GM20000 (cell line): ENCODE results near the gene RGL1.

Experiments
- DNase-seq: peaks from one replicate; pipeline ENCODE4 v3.0.0; 2012; ENCODE audit warnings: low spot score
- TF ChIP-seq, protein P1 (sequence below): IDR thresholded peaks from 2 replicates; pipeline ENCODE4 v1.5.1; 2012; ENCODE audit warnings: mild to moderate bottlenecking, control low read depth; ENCODE audit errors: extremely low read depth, missing control alignments

Gene RGL1

DNA sequence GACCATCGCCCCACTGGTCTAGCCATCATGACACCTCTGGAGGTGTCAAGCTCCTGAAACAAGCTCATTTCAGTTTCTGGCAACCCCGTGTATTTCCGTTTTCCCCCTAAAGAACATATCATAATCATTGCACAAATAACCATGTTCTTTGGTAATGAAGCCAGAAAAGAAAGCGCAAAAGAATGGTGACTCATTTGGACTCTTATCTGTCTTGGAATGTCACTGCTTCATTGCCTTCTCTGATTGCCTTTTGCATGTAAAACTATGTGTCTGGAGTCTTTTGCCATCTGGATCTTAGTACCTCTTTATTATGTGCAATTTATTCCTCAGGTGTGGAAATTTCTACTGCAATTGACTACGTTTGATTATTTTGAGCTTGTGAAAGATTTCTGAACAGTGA is 122.1 kb downstream of the RGL1 start:
- TF ChIP-seq, protein P1, sequence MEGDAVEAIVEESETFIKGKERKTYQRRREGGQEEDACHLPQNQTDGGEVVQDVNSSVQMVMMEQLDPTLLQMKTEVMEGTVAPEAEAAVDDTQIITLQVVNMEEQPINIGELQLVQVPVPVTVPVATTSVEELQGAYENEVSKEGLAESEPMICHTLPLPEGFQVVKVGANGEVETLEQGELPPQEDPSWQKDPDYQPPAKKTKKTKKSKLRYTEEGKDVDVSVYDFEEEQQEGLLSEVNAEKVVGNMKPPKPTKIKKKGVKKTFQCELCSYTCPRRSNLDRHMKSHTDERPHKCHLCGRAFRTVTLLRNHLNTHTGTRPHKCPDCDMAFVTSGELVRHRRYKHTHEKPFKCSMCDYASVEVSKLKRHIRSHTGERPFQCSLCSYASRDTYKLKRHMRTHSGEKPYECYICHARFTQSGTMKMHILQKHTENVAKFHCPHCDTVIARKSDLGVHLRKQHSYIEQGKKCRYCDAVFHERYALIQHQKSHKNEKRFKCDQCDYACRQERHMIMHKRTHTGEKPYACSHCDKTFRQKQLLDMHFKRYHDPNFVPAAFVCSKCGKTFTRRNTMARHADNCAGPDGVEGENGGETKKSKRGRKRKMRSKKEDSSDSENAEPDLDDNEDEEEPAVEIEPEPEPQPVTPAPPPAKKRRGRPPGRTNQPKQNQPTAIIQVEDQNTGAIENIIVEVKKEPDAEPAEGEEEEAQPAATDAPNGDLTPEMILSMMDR, result no peak
- DNase-seq, result no peak

DNA sequence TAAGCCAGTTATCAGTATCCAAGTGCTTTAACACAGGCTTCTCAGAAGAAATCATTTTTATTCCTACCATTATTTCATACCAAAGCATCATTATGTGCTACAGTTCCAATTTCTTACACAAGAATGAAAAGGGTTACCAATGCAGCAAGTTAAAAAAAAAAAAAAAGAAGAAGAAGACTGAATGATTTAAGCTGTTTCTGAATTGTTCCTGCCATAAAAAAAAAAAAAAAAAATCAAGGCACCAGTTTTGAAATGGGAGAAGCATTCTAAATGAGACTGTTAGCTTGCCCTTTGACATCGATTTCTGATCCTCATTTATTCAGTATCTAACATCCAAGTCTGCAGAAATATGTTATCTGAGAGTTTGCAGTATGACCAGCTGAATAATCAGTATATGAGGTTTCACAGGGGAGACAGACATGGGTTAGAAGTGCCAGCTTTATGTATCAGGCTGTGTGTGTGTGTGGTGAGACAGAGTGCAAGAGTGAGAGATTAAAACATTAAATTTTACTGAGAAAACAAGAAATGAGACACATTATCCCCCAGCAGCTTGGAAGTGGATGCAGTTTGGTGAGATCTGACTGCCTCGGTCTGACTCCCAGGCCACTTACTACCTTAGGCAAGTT is 126.8 kb downstream of the RGL1 start:
- TF ChIP-seq, protein P1, result no peak
- DNase-seq, result no peak

DNA sequence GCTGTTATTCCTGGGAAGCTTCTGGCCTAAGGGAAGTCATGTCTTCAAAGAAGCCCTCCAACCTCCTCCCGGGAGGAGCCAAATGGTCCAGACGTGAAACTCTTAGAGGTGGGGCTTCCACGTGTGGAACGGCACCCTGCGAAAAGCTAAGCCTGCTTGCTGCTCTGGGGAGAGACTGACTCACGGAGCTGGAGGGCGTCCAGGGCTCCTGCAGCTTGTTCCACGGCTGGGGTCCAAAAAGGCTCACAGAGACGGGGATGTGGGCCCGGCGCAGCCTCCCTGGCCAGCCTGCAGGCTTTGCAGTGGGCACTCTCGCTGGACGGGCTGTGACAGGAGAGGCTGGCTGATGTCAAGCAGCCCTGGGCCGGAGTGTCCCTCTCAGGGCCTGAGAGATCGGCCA is 127.5 kb downstream of the RGL1 start:
- TF ChIP-seq, protein P1, result no peak
- no peak for DNase-seq

GRCh38 chr1:183933528-183934179 is 128.7 kb downstream of the RGL1 start:
- no peak for DNase-seq
- TF ChIP-seq, protein P1, result no peak

GRCh38 chr1:183934314-183934713 is 129.4 kb downstream of the RGL1 start:
- TF ChIP-seq, protein P1, result no peak
- no peak for DNase-seq

- no peak for DNase-seq
- TF ChIP-seq, protein P1, result no peak
These were observed 131.1 kb downstream of the RGL1 start for GRCh38 chr1:183936009-183936408.

DNA sequence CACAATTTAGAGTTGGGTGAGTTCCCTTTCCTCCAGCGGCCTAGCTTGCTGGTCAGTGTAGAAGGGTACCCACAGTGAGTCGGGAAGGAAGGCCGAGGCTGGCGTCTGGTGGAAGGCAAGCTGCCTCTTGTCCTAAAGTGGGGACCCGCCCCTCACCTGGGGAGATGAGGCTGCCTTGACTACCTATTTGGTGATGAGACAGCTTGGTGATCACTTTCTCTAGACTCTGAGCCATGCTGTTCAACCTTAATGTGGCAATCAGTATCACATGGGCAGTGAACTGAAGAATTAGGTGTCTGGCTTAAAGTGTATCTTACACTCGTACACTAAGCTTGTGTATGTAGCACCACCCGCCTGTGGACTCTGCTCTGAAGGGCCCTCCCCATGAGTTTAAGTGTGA is 131.9 kb downstream of the RGL1 start:
- no peak for DNase-seq
- TF ChIP-seq, protein P1, result no peak
